Measurements from ENCODE around the gene GLP2R.

GLP2R gene

DNA sequence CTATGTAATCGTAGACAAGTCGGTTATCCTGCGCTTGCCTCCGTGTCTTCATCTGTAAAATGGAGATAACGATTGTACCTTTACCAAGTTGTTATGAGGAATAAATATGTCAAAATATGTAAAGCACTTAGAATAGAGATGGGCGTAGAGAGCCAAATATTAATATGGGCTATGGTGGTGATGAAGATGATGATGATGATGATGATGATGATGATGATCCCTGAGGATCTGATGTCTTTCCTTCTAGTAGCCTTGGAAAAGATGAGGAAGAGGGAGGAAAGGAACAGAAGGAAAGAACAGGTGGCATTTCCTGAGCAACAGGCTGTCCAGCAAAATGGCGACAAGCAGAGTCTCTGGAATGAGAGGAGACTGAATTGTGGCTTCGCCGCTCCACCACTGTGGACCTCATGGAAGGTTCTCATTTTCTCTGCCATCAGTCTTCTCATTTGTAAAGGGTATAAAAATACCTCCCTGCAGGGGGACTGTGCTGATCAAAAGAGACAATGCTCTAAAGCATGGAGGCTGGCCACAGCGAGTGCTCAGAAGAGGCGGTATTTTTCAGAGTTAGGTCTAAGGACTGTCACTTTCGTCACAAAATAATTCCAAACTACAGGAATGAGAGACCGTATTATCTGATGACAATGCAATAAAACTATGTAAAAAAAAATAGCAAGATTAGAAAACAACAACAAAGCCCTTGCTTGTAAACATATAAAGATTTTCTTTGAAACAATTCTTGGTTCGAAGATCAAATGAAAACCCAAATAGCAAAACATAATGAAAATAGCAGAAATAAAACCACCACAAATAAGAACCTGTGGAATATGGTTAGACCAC lies 96.5 kb downstream of the GLP2R start:
- no peak for DNase-seq (ENCODE audit: low spot score)

DNA sequence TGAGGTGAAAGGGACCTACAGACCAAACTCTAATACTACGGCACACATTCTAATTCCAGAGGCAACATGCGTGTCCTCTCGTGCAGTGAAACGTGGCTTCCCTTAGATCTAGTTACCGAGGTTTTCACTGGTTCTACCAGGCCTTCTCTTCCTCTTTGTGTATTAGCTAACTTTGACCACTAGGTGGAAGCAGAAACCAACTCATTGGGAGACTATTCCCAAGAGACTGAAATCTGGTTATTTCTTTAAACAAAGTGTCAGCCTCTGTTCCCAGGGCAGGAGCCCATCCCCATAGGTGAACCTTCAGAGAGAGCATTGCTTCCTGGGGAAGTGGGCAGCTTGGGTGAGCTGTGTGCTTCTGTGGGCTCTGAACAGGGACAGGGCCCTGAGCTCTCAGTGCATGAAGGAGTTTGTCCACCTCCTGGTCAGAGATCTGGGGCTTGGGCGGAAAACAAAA lies 99.0 kb downstream of the GLP2R start:
- DNase-seq (ENCODE audit: low spot score) = peak; percentile 34

DNA sequence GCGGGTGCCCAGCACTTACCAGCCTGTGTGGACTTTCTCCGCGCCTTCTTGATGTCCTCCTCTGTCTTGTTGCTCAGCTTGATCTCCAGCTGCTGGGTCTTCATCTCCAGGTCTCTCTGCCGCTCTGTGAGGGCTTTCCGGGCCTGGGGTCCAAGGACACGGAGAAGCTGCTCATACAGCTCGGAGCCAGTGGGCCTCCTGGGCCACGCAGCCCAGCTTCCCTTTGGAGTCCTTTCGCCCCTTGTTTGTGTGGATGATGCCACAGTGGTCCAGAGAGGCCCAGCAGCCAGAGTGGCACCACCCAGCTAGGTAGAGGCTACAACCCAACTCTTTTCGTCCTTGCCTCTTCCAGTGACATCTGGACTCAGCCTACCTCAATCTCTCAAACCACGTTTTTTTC lies 99.7 kb downstream of the GLP2R start:
- DNase-seq (ENCODE audit: low spot score) = no peak

DNA sequence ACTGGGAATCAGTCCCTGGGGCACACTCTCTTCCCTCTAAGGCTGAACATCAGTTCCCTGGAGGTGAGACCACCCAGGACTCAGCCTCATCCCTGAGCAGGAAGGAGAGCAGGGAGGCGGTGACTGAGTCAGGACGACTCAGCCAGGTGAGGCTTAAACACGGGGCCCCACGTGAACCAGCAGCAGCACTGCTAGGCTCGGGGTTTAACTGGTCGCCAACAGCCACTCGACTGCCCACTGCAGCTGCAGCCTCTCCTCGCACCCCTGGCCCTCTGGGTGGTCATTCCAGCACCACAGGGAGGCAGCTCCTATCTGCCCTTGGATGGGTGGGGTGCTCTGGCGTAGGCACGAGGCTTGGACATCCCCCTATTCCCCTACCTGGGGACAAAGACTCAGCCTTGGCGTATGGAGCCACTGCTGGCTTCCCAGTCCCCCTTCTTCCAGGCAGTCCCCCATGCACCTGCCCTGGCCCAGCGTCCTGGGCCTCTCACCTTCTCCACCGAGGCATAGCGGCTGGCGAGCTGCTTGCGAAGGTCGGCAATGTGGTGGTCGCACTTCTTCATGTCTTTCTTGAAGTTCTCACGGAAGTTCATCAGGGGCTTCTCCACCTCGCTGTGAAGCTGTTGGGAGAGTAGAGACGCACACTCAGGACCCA lies 100.6 kb downstream of the GLP2R start:
- DNase-seq (ENCODE audit: low spot score) = no peak

DNA sequence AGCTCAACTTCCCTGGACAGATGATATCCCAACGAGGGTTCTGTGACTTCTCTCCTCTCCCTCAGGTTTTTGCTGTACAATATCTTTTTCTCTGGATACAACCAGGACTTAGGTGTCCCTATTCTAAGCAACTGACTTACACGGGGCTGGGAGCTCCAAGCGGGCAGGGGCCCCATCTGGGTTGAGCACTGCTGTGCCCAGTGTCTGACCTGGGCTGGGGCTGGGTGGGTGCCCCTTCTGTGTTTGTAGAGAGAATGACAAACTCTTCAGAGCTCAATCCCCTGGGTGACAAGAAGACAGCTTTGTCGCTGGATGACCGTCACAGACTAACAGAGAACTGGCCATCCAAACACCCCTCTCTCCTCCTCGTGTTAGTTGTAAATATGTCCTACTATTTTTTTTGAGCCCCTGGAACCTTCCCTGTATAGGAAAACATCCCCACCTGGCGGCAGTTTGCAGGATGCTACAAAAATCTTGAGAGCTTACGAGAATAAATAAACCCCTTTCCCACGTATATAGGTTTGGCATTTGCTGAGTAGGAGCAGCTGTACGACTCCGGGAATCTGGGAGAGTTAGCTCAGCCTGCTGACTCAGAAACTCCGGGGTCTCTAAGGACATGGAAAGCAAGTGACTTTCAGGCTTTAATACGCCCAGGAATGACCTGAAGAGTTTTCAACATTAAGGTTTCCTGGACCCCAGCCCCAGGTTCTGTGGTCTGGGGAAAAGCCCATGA lies 103.0 kb downstream of the GLP2R start:
- DNase-seq (ENCODE audit: low spot score) = no peak

DNA sequence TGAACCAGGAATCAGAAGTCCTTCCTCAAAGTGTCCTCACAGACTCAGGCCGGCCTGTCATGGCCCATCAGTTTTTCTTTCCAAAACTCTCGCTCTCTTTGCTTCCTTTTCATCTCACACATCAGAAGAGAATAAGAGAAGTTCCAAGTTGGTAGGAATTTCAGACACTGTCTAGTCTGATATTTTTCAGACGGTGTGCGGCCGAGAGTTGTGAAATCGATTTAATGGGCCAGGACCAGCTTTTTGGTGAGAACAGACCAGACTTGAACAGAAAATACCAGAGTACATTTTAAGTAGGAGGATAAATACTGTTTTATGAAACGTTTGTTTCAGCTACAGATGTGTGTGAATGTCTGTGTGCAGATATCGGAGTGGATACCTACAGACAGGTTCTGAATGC lies 104.1 kb downstream of the GLP2R start:
- no peak for DNase-seq (ENCODE audit: low spot score)

DNA sequence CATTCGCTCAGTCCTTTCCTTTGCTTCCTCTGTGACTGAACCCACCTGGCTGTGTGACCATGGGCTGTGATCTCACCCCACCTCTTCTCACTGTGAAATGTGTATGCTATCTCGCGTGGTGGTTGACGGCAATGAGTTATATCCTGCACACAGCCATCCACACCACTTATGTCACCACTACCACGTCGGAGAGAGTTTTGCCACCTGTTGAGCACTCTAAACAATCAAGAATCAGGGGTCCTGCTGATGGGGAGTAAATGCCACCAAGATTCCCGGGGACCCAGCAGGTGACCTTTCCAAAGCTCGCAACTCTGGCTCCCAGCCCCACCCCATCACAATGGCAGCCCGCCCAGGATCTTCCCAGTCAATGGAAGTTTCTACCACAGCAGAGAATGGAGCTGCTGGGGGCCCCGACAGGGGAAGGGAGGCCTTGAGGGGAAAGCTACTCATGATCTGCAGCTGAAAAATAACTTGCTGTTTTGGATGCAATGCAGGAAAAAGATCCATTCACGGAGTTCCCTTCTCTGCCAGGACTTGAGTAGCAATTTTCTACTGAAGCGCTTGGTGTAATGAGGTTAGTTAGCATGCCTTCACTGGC lies 105.5 kb downstream of the GLP2R start:
- no peak for DNase-seq (ENCODE audit: low spot score)

DNA sequence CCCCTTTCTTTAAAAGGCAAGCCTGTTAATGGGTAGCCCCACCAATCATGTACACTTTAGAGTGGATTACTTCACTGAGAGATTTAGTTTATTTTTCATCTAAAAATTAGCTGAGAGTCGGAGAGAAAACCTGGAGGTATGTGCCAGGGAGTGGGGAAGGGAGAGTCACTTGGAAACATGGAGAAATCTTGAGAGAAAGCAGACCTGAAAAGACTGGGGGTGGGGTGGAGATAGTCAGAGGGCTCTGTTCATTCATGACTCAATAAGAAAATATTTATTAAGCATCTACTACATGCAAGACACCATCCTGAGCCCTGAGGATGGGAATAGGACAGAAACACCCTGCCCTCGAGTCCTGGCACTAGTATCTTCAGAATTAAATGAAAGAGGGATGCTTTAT lies 106.8 kb downstream of the GLP2R start:
- no peak for DNase-seq (ENCODE audit: low spot score)

DNA sequence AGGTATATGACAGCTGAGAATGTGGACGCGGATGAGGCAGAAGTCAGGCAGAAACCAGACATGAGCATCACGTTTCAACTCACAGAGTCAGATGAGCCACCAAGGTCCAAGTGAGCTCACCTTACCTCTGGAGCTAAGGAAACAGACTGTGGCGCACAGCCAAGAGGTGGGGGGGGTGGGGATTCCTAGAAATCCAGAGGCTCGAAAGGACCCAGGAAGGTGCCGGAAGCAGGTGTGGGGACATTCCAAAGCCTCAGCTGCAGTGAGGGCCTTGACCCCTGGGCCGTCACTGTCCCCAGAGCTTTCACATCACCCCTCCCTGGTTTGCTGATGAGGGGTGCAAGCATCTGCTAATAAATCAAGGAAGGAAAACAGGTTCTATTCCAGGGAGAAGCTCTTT lies 108.6 kb downstream of the GLP2R start:
- DNase-seq (ENCODE audit: low spot score) = no peak

DNA sequence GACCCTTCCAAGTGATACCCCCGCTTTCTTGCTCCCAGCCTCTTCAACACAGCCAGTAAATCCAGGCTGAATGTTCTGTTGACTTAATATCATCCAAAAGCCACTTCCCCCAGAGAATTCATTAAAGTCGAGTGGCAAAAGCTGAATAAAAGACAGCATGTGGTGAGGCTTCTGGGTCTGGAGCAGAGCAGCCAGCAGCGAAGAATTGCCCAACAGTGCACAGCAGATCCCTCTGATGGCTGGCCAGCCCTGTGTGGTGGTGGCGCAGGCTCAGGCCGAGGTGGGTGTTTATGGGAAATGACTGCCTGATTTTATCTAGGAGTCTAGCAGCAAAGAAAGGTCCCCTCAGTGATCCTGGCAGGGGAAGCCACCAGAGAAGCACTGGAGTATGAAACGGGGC lies 109.7 kb downstream of the GLP2R start:
- DNase-seq (ENCODE audit: low spot score) = no peak

DNA sequence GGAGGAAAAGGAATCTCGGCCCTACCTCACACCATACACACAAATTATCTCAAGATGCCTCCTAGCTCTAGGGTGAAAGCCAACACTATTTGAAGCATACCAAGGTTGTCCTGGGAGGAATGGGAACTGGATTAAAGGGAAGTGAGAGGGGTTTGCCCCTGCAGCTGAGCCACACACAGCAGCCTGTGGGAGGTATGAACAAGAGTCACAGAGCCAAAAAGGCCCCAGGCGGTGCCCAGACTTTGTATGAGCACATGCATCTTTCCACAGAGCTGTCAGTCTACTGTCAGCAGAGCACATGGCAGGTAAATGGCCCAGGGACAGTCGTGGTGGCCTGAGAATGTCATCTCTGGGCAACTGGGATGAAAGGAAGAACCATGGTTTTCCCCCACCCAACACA lies 110.4 kb downstream of the GLP2R start:
- no peak for DNase-seq (ENCODE audit: low spot score)

DNA sequence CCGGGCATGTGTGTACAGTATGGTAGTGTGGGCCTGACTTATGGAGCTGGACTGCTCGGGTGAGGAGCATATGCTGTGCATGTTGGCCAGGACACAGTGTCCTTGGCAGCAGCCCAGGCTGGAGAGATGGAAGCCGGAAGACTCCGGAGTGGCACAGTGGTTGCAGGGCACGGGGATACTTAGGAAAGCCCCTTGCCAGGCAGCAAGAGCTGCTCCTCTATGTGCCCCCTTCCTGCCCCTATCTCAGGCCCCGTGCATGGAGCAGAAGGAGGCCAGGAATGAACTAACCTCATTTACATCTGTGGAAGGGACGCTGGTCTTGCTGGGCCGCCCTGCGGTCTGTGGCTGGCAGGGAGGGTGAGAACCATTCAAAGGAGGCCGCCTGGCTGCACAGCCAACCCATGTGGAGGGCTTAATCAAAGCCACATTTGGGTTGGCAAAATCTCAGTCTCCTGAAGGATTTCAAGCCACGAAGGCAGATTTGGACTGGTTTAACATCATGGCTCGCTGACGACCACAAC lies 111.6 kb downstream of the GLP2R start:
- no peak for DNase-seq (ENCODE audit: low spot score)

DNA sequence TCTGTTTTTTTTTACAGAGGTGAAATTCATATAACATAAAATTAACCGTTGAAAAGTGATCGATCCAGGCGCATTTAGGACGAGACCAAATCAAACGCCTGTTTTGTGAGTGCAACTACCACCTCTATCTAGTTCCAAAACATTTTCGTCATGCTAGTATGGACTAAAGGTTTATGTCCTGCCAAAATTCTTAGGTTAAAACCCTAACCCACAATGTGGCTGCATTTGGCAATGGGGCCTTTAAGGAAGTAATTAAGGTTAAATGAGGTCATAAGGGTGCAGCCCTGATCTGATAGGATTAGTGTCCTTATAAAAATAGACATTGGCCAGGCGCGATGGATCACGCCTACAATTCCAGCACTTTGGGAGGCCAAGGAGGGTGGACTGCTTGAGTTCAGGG lies 112.2 kb downstream of the GLP2R start:
- DNase-seq (ENCODE audit: low spot score) = no peak

DNA sequence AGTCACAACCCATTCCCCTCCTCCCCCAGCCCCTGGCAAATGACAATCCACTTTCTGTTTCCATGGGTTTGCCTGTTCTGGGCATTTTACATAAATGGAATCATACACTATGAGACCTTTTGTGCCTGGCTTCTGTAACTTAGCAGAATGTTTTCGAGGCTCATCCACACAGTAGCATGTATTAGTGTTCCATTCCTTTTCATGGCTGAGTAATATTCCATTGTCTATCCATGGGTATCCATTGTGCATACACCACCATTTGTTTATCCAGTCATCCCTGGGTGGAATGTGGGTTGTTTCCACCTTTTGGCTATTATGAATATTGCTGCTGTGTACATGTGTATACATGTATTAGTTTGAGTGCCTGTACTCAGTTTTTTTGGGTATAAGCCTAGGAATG lies 113.0 kb downstream of the GLP2R start:
- DNase-seq (ENCODE audit: low spot score) = no peak

DNA sequence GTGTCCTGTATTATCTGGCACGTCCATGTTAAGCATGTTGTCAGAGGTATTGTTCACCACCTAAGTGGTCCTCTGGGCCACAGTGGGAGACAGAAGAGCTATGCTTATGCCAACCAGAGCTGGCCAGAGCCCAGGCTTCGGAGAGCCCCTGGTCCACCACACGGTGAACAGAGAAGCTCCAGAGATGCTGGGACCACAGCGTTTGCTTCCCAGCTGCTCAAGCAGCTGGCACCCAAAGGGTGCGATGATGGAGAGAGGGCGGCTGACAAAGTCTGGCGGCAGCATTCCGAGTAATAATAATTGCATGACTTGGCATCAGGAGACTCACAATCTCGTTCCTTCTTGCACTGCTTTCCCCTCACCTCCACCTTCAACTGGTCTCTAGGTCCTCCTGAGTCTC lies 115.1 kb downstream of the GLP2R start:
- DNase-seq (ENCODE audit: low spot score) = no peak

DNA sequence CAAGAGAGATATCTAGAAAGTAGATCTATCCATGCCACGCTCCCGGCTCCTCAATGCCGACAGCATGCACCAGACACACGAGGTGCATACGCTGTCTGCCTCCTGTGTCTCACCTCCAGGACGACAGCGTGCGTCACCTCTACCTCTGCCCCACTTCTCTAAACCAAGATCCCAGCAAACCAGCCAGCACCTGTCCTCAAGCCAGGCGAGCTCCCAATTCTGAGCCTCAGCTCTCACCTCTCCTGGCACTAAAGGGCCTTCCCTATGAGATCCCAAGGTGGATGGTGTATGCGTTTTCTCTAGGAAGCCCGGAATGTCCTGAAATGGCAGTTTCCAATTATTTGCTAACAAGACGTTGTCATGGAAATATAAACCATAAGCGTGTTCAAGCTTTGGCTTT lies 115.6 kb downstream of the GLP2R start:
- DNase-seq (ENCODE audit: low spot score) = no peak

All from D341Med (cell line).